K562 treated with DMSO at 1 percent for 48 hours (cell line): ENCODE results near the gene GPHN. TPM values are rescaled to one million over a fixed set of nuclear protein-coding genes. Genes with fewer than 3 reads are reported as not detected.

Source experiments
- total RNA-seq: library from RNA; unstranded; fragments of 300-600 nt; gene quantifications from 2 replicates; pipeline ENCODE4 v1.2.3, GENCODE V29; 2022; ENCODE audit warnings: low replicate concordance; ENCODE audit errors: extremely low read depth

The GPHN gene
- not detected in 2 replicates for total RNA-seq

GRCh38 chr14:66507722-66508546 lies at the start of gene GPHN:
GPHN (plus strand) TSS chr14:66508147.

GRCh38 chr14:66485910-66486421 lies 22.0 kb upstream of the GPHN start, which contains the start of gene CCDC196:
CCDC196 (plus strand) TSS chr14:66486371; CDS start chr14:66486503, 132 bp downstream.

Other genes with a start within 250 kb of the GPHN start
- gene CCDC196, start 21.8 kb upstream of the GPHN start, total RNA-seq: not detected in 2 replicates